GM23338 (cell line): ENCODE results near the gene EZH2.

Source experiments
- CTCF ChIP-seq, 2 experiments: fragments of 200-600 bp in 1 of 2; sonication (generic) in 1 of 2; conservative IDR thresholded peaks; 2 replicates each; pipeline versions ENCODE4 v1.5.1 to v1.6.1; 2016 to 2017; ENCODE audit warnings: antibody characterized with exemption in 2 of 2, low read depth in 2 of 2, mild to moderate bottlenecking in 2 of 2, moderate library complexity in 1 of 2
- ETS1 ChIP-seq: IDR thresholded peaks from 2 replicates; pipeline ENCODE4 v1.6.1; 2016; ENCODE audit warnings: antibody characterized with exemption
- EZH2 ChIP-seq: fragments of 200-600 bp; sonication (generic); IDR thresholded peaks from one replicate; pipeline ENCODE4 v1.8.0; 2017; ENCODE audit warnings: antibody characterized with exemption, mild to moderate bottlenecking, low read depth; ENCODE audit not compliant: unreplicated experiment
- EZH2phosphoT487 ChIP-seq: fragments of 200-600 bp; sonication (generic); IDR thresholded peaks from one replicate; pipeline ENCODE4 v1.8.1; 2018; ENCODE audit warnings: antibody characterized with exemption; ENCODE audit not compliant: unreplicated experiment
- POLR2AphosphoS5 ChIP-seq: IDR thresholded peaks from 2 replicates; pipeline ENCODE4 v1.6.1; 2016; ENCODE audit warnings: antibody characterized with exemption, low read depth
- REST ChIP-seq: IDR thresholded peaks from one replicate; pipeline ENCODE4 v1.6.1; 2018; ENCODE audit warnings: antibody characterized with exemption; ENCODE audit not compliant: unreplicated experiment

- TF ChIP-seq CTCF (conservative IDR thresholded peaks at IDR 0.05; ENCODE audit: low read depth in 2 of 2) (no peak), EZH2phosphoT487 (no peak), POLR2AphosphoS5 (no peak), ETS1 (no peak), REST (no peak), EZH2 (no peak)
Observed at GRCh38 chr7:148914208-148914777, 30.2 kb upstream of the EZH2 start.
